Neuronal stem cell (in vitro differentiated cells): ENCODE results near the gene CHPF2.

ENCODE experiments used
- DNase-seq: peaks from one replicate; pipeline ENCODE4 v3.0.0-alpha.2; 2013; ENCODE audit warnings: low spot score
- H2AFZ ChIP-seq: one replicate; pipeline ENCODE4 v1.6.1; 2013; ENCODE audit warnings: mild to moderate bottlenecking, low read length, inconsistent platforms
- H2AK5ac ChIP-seq: 2 replicates; pipeline ENCODE4 v1.6.1; 2013; ENCODE audit warnings: low read depth, mild to moderate bottlenecking, inconsistent platforms, low read length, moderate library complexity, mixed read lengths
- H2BK120ac ChIP-seq: 2 replicates; pipeline ENCODE4 v1.6.1; 2013; ENCODE audit warnings: low read depth, mild to moderate bottlenecking, inconsistent platforms, low read length, moderate library complexity, mixed read lengths
- H2BK12ac ChIP-seq: one replicate; pipeline ENCODE4 v1.6.1; 2013; ENCODE audit warnings: low read length, inconsistent platforms
- H2BK15ac ChIP-seq: 2 replicates; pipeline ENCODE4 v1.6.1; 2013; ENCODE audit warnings: mild to moderate bottlenecking, low read length, inconsistent platforms, mixed read lengths
- H2BK5ac ChIP-seq: one replicate; pipeline ENCODE4 v1.6.1; 2013; ENCODE audit warnings: inconsistent platforms, mild to moderate bottlenecking, low read length, moderate library complexity
- H3K14ac ChIP-seq: one replicate; pipeline ENCODE4 v1.6.1; 2013; ENCODE audit warnings: low read length, inconsistent platforms
- H3K18ac ChIP-seq: 2 replicates; pipeline ENCODE4 v1.6.1; 2013; ENCODE audit warnings: low read length, inconsistent platforms
- H3K23ac ChIP-seq: 2 replicates; pipeline ENCODE4 v1.6.1; 2013; ENCODE audit warnings: low read depth, mild to moderate bottlenecking, mixed read lengths, low read length, inconsistent platforms; ENCODE audit not compliant: poor library complexity
- H3K27ac ChIP-seq: replicated peaks from 3 replicates; pipeline ENCODE4 v1.5.1; 2013; ENCODE audit warnings: low read length, inconsistent platforms
- H3K27me3 ChIP-seq, 3 experiments: 2 replicates each; pipeline ENCODE4 v1.6.1; 2013; ENCODE audit warnings: low read length in 3 of 3, mild to moderate bottlenecking in 2 of 3, inconsistent platforms in 1 of 3, low read depth in 1 of 3, mixed read lengths in 1 of 3, moderate library complexity in 1 of 3; ENCODE audit not compliant: control insufficient read depth in 3 of 3, insufficient read depth in 3 of 3
- H3K36me3 ChIP-seq, 2 donors: replicated peaks in 1 of 2; 2 replicates each; pipeline ENCODE4 v1.6.1; 2013; ENCODE audit warnings: low read length in 2 of 2; ENCODE audit not compliant: control insufficient read depth in 2 of 2, insufficient read depth in 2 of 2
- H3K4ac ChIP-seq: 2 replicates; pipeline ENCODE4 v1.6.1; 2013; ENCODE audit warnings: inconsistent platforms, mild to moderate bottlenecking, low read length, moderate library complexity
- H3K4me1 ChIP-seq, 2 donors: 1 replicate in 1 of 2; 2 replicates in 1 of 2; pipeline ENCODE4 v1.6.1; 2013; ENCODE audit warnings: low read length in 2 of 2, low read depth in 1 of 2; ENCODE audit not compliant: control insufficient read depth in 2 of 2, insufficient read depth in 1 of 2
- H3K4me2 ChIP-seq: one replicate; pipeline ENCODE4 v1.6.1; 2013; ENCODE audit warnings: mild to moderate bottlenecking, low read length, inconsistent platforms; ENCODE audit not compliant: insufficient read depth, poor library complexity, severe bottlenecking
- H3K4me3 ChIP-seq, 2 donors: 2 replicates each; pipeline ENCODE4 v1.5.1; 2013; ENCODE audit warnings: low read length in 2 of 2, mild to moderate bottlenecking in 2 of 2, inconsistent platforms in 1 of 2, moderate library complexity in 1 of 2
- H3K79me1 ChIP-seq: one replicate; pipeline ENCODE4 v1.6.1; 2013; ENCODE audit warnings: low read depth, mild to moderate bottlenecking, inconsistent platforms, low read length, moderate library complexity
- H3K9ac ChIP-seq: one replicate; pipeline ENCODE4 v1.6.1; 2013; ENCODE audit warnings: mild to moderate bottlenecking, low read depth, low read length, inconsistent platforms; ENCODE audit not compliant: poor library complexity
- H3K9me3 ChIP-seq, 2 donors: replicated peaks in 1 of 2; 2 replicates each; pipeline versions ENCODE3 to v1.6.1; 2013; ENCODE audit warnings: low read length in 2 of 2, mild to moderate bottlenecking in 2 of 2, inconsistent platforms in 1 of 2, low read depth in 1 of 2, mixed read lengths in 1 of 2, moderate library complexity in 1 of 2; ENCODE audit not compliant: control insufficient read depth in 2 of 2, insufficient read depth in 1 of 2
- H4K8ac ChIP-seq: one replicate; pipeline ENCODE4 v1.6.1; 2013; ENCODE audit warnings: low read depth, mild to moderate bottlenecking, inconsistent platforms, low read length, moderate library complexity
- H4K91ac ChIP-seq: one replicate; pipeline ENCODE4 v1.6.1; 2013; ENCODE audit warnings: low read length, low read depth, mild to moderate bottlenecking, inconsistent platforms; ENCODE audit not compliant: poor library complexity
- WGBS, 2 donors: extraction: QIAGEN DNeasy Blood & Tissue Kit; methylation state at CpG; one replicate each; pipeline ENCODE4 v1.1.7; 2013; ENCODE audit warnings: missing lambda C conversion rate in 2 of 2, mixed read lengths in 1 of 2; ENCODE audit not compliant: insufficient read length in 2 of 2, insufficient replicate concordance in 1 of 2; ENCODE audit errors: extremely low coverage in 2 of 2; 5-methylcytosine and 5-hydroxymethylcytosine counted together

CHPF2 gene

GRCh38 chr7:151202836-151203235 is 29.4 kb upstream of the CHPF2 start:
- no peak overlapping the region for H3K4me3 ChIP-seq
- H3K9ac ChIP-seq: no peak overlapping the region
- no peak overlapping the region for H3K23ac ChIP-seq
- no peak overlapping the region for H2BK120ac ChIP-seq
- no peak overlapping the region for H3K18ac ChIP-seq
- H4K8ac ChIP-seq: no peak overlapping the region
- no peak overlapping the region for H2AFZ ChIP-seq
- no peak overlapping the region for H3K4me2 ChIP-seq
- H3K27ac ChIP-seq: no peak overlapping the region
- peak overlapping the region; percentile 46 for H2BK15ac ChIP-seq
- no peak overlapping the region for H4K91ac ChIP-seq
- no peak overlapping the region for H2BK12ac ChIP-seq
- no peaks in the 10 kb centered on the region for H3K36me3 ChIP-seq
- no CpG with 5 or more reads among the region's 9 CpGs for WGBS, 2 donors
- H3K79me1 ChIP-seq: no peaks in the 10 kb centered on the region
- peak overlapping the region; percentile 60 for H3K14ac ChIP-seq
- H3K4me1 ChIP-seq: peaks cover 2 to 11% of the 10 kb centered on the region in 2 donors
- no peak overlapping the region for H2BK5ac ChIP-seq
- no peak for DNase-seq
- peak overlapping the region; percentile 88 for H2AK5ac ChIP-seq
- H3K4ac ChIP-seq: no peak overlapping the region
- no peaks in the 10 kb centered on the region for H3K9me3 ChIP-seq
- peaks cover 0 to 81% (median 0%) of the 10 kb centered on the region in 3 experiments for H3K27me3 ChIP-seq

- no peak overlapping the region for H3K4me2 ChIP-seq
- DNase-seq: no peak
- no peak overlapping the region for H3K4ac ChIP-seq
- no peak overlapping the region for H3K23ac ChIP-seq
- no peak overlapping the region for H2BK12ac ChIP-seq
- peaks cover 2 to 7% of the 10 kb centered on the region in 2 donors for H3K4me1 ChIP-seq
- peak overlapping the region; percentile 89 for H4K91ac ChIP-seq
- peak overlapping the region; percentile 76 for H4K8ac ChIP-seq
- H3K27me3 ChIP-seq: peaks cover 0 to 69% (median 2%) of the 10 kb centered on the region in 3 experiments
- peak overlapping the region; percentile 79 for H2BK15ac ChIP-seq
- peak overlapping the region; percentile 49 for H3K18ac ChIP-seq
- H2AK5ac ChIP-seq: peak overlapping the region; percentile 68
- no peaks in the 10 kb centered on the region for H3K9me3 ChIP-seq
- H3K36me3 ChIP-seq: no peaks in the 10 kb centered on the region
- peak overlapping the region; percentile 27 for H3K14ac ChIP-seq
- no peaks in the 10 kb centered on the region for H3K79me1 ChIP-seq
- peak overlapping the region; percentile 67 for H2BK5ac ChIP-seq
- H3K4me3 ChIP-seq: no peak overlapping the region
- H3K27ac ChIP-seq: no peak overlapping the region
- H2BK120ac ChIP-seq: no peak overlapping the region
- peak overlapping the region; percentile 56 for H3K9ac ChIP-seq
- no CpG with 5 or more reads among the region's 48 CpGs for WGBS, 2 donors
- no peak overlapping the region for H2AFZ ChIP-seq
Observed at GRCh38 chr7:151204383-151205032, 27.8 kb upstream of the CHPF2 start.

GRCh38 chr7:151205730-151206129 is 26.6 kb upstream of the CHPF2 start:
- no peaks in the 10 kb centered on the region for H3K79me1 ChIP-seq
- no peak overlapping the region for H2AK5ac ChIP-seq
- H3K23ac ChIP-seq: no peak overlapping the region
- H2BK5ac ChIP-seq: no peak overlapping the region
- no peak overlapping the region for H2BK12ac ChIP-seq
- H3K4me1 ChIP-seq: peaks cover 0 to 6% of the 10 kb centered on the region in 2 donors
- H2BK120ac ChIP-seq: no peak overlapping the region
- no peak overlapping the region for H3K4me2 ChIP-seq
- no peak overlapping the region for H4K8ac ChIP-seq
- no CpG with 5 or more reads among the region's 6 CpGs for WGBS, 2 donors
- H3K36me3 ChIP-seq: no peaks in the 10 kb centered on the region
- no peak overlapping the region for H3K27ac ChIP-seq
- no peak overlapping the region for H3K4me3 ChIP-seq
- H3K14ac ChIP-seq: no peak overlapping the region
- DNase-seq: no peak
- no peaks in the 10 kb centered on the region for H3K9me3 ChIP-seq
- H3K27me3 ChIP-seq: peaks cover 0 to 59% (median 2%) of the 10 kb centered on the region in 3 experiments
- no peak overlapping the region for H2AFZ ChIP-seq
- no peak overlapping the region for H3K4ac ChIP-seq
- peak overlapping the region; percentile 79 for H2BK15ac ChIP-seq
- H3K9ac ChIP-seq: no peak overlapping the region
- H4K91ac ChIP-seq: no peak overlapping the region
- no peak overlapping the region for H3K18ac ChIP-seq

GRCh38 chr7:151206914-151207313 is 25.4 kb upstream of the CHPF2 start:
- no peak overlapping the region for H3K18ac ChIP-seq
- no peaks in the 10 kb centered on the region for H3K79me1 ChIP-seq
- no peak overlapping the region for H2BK15ac ChIP-seq
- H2BK120ac ChIP-seq: no peak overlapping the region
- H3K9ac ChIP-seq: no peak overlapping the region
- no CpG with 5 or more reads among the region's 9 CpGs for WGBS, 2 donors
- H3K4me2 ChIP-seq: no peak overlapping the region
- H2AK5ac ChIP-seq: no peak overlapping the region
- H3K23ac ChIP-seq: no peak overlapping the region
- no peak for DNase-seq
- H4K8ac ChIP-seq: no peak overlapping the region
- no peak overlapping the region for H3K4me3 ChIP-seq
- no peaks in the 10 kb centered on the region for H3K9me3 ChIP-seq
- H3K4ac ChIP-seq: no peak overlapping the region
- peaks cover 0 to 47% (median 2%) of the 10 kb centered on the region in 3 experiments for H3K27me3 ChIP-seq
- no peak overlapping the region for H3K27ac ChIP-seq
- H4K91ac ChIP-seq: no peak overlapping the region
- no peak overlapping the region for H2AFZ ChIP-seq
- H2BK12ac ChIP-seq: no peak overlapping the region
- H2BK5ac ChIP-seq: no peak overlapping the region
- no peak overlapping the region for H3K14ac ChIP-seq
- peaks cover 0 to 5% of the 10 kb centered on the region in 2 donors for H3K36me3 ChIP-seq
- H3K4me1 ChIP-seq: peaks cover 0 to 8% of the 10 kb centered on the region in 2 donors
